Heart right ventricle (tissue), 16 donors: ENCODE results near the gene KCNJ15. TPM values are rescaled to one million over a fixed set of nuclear protein-coding genes. Genes with fewer than 3 reads are reported as not detected.

ENCODE experiments used
- ATAC-seq, 8 donors: fragments of 200-7000 bp; cut with Tn5 transposase; one replicate each; pipeline ENCODE4 v1.9.1; 2020; ENCODE audit warnings: mild to moderate bottlenecking in 8 of 8, moderate library complexity in 8 of 8, moderate number of reproducible peaks in 1 of 8
- DNase-seq, 2 donors: peaks; one replicate each; pipeline ENCODE4 v3.0.0-alpha.2; 2020
- H3K27ac ChIP-seq, 10 donors: fragments of 200-600 bp; sonication (generic) in 2 of 10; one replicate each; pipeline versions ENCODE4 v1.5.0 to v1.8.0; 2020 to 2022; ENCODE audit warnings: mild to moderate bottlenecking in 3 of 10
- H3K27me3 ChIP-seq, 7 donors: fragments of 200-600 bp; one replicate each; pipeline ENCODE4 v1.8.0; 2021 to 2022; ENCODE audit warnings: mild to moderate bottlenecking in 2 of 7
- H3K36me3 ChIP-seq, 9 donors: fragments of 200-600 bp; sonication (generic) in 1 of 9; one replicate each; pipeline versions ENCODE4 v1.5.0 to v1.8.0; 2020 to 2022; ENCODE audit warnings: mild to moderate bottlenecking in 2 of 9
- H3K4me1 ChIP-seq, 9 donors: fragments of 200-600 bp; sonication (generic) in 1 of 9; one replicate each; pipeline versions ENCODE4 v1.5.0 to v1.8.0; 2020 to 2022; ENCODE audit warnings: mild to moderate bottlenecking in 4 of 9
- H3K4me3 ChIP-seq, 10 donors: fragments of 200-600 bp; sonication (generic) in 2 of 10; one replicate each; pipeline versions ENCODE4 v1.5.0 to v1.8.0; 2020 to 2022; ENCODE audit warnings: mild to moderate bottlenecking in 7 of 10, moderate library complexity in 2 of 10
- H3K9me3 ChIP-seq, 11 donors: fragments of 200-600 bp in 10 of 11; sonication (generic) in 2 of 11; one replicate each; pipeline versions ENCODE4 v1.5.0 to v1.8.0; 2013 to 2022; ENCODE audit warnings: mild to moderate bottlenecking in 2 of 11, control low read depth in 1 of 11, moderate library complexity in 1 of 11
- CTCF ChIP-seq, 9 donors: fragments of 200-600 bp; sonication (generic) in 2 of 9; IDR thresholded peaks; one replicate each; pipeline versions ENCODE4 v1.5.0 to v1.8.0; 2021 to 2022; ENCODE audit warnings: antibody characterized with exemption in 9 of 9, mild to moderate bottlenecking in 5 of 9, moderate library complexity in 1 of 9
- WGBS, 2 donors: extraction: QIAGEN DNeasy Blood & Tissue Kit; methylation state at CpG; one replicate each; pipeline ENCODE4 v1.1.7; 2013; ENCODE audit warnings: inconsistent platforms in 1 of 2; 5-methylcytosine and 5-hydroxymethylcytosine counted together
- intact Hi-C, 10 donors: fragments of 100-400 bp; cut with DNase I; formaldehyde crosslinking; loops; one replicate each; pipeline versions ENCODE4 v1.11.1 to v1.14.2; 2022
- polyA plus RNA-seq, 2 donors: library from polyadenylated mRNA; stranded (reverse); fragments of 200-250 nt; gene quantifications; one replicate each; pipeline ENCODE4 v1.2.3, GENCODE V29; 2013
- total RNA-seq, 10 donors: library from RNA; stranded (reverse); fragmentation: NEBNext Ultra II Directional in 3 of 10; extraction: Animal tissue kit (Norgen Biotek cat#: 25700) in 3 of 10; gene quantifications; one replicate each; pipeline versions ENCODE4 v1.2.1 to v1.2.4, GENCODE V29; 2021 to 2023
- donor health status: Arrhythmogenic right ventricular cardiomyopathy.
- donor health status: ischemic (EF 13 %, LVEDD 7.1; RV severe dilation, severe dysfunction).
- donor health status: healthy with polysubstance abuse.
- donor health status: DM: no; HTN: yes; CAD: no.
- donor health status: DM: no; HTN: no; CAD: no.
- donor health status: ischemic (EF 25% LVEDD 6.9; RV normal size, moderate dysfunction).
- donor health status: ischemic (EF 25% LVEDD 5.7; RV mildly dilated, moderate dysfunction).
- donor health status: healthy.
- donor health status: DM: yes; HTN: yes; CAD: no.
- donor health status: Ischemic cardiomyopathy.
- donor health status: ischemic (EF 35%, LVEDD 5.7; RV mildly dilated, moderate dysfunction).
- donor health status: nonischemic (EF 11% LVEDD 7.7; RV severe dilation, severe dysfunction).
- donor health status: DM: yes; HTN: yes; CAD: no.
- donor health status: PGD.
- donor health status: ischemic (EF 29% LVEDD 5.4; RV normal size, mild dysfunction).
- donor health status: nonischemic (EF 23%, LVEDD 6.1; RV moderate dilation, normal function).

The KCNJ15 gene
- total and polyA plus RNA-seq, 12 donors, result 0.10 to 2.1 (median 0.47) TPM; not detected in 2

DNA sequence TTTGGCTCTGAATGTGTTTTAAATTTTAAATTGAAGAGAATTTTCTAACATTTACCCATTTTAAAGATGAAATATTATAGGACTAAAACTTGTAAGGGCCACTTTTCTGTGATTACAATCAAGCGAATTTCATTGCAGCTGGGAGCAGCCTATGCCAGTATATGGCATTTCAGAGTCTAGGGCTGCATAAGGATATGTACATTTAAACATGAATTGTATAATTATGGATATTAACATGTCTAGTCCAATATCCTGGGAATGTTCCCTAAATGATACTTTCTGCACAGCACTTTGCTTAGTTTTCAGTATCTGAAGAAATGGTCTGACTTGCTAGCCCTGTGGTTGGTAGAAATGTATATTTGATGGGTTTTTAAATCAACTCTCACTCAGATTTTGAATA lies 8.4 kb downstream of the KCNJ15 start:
- H3K4me3 ChIP-seq, result no peak overlapping the region
- intact Hi-C loops, result no loop called here
- 91 to 95% methylated on average over 1 of the region's 1 CpG for WGBS, 2 donors

GRCh38 chr21:38266732-38267131 lies 9.9 kb downstream of the KCNJ15 start:
- Histone ChIP-seq H3K9me3 (no peaks in the 10 kb centered on the region), H3K27ac (peak overlapping the region in 1 of 10 donors; percentile 66), H3K4me3 (no peak overlapping the region), H3K27me3 (no peaks in the 10 kb centered on the region), H3K4me1 (peaks cover 0 to 47% (median 0%) of the 10 kb centered on the region in 9 donors), H3K36me3 (no peaks in the 10 kb centered on the region)
- no peak for TF ChIP-seq CTCF (IDR thresholded peaks at IDR 0.05)
- ATAC-seq (no peak), DNase-seq (no peak)
- intact Hi-C loops, result no loop called here
- 93 to 94% methylated on average over 2 of the region's 2 CpGs for WGBS, 2 donors

More for the DNA sequence above, 8.4 kb downstream of the KCNJ15 start:
- no peak for ATAC-seq
- no peak for DNase-seq
- Histone ChIP-seq H3K27me3 (no peaks in the 10 kb centered on the region), H3K27ac (no peak overlapping the region), H3K4me1 (peaks cover 0 to 48% (median 0%) of the 10 kb centered on the region in 9 donors), H3K9me3 (no peaks in the 10 kb centered on the region), H3K36me3 (no peaks in the 10 kb centered on the region)
- TF ChIP-seq CTCF (IDR thresholded peaks at IDR 0.05), result no peak

- H3K9me3 ChIP-seq, result no peaks in the 10 kb centered on the region
- H3K27ac ChIP-seq, result peak overlapping the region in 1 of 10 donors; percentile 66
- no peaks in the 10 kb centered on the region for H3K27me3 ChIP-seq
- 90 to 97% methylated on average over 3 of the region's 3 CpGs for WGBS, 2 donors
- TF ChIP-seq CTCF (IDR thresholded peaks at IDR 0.05), result no peak
- H3K4me3 ChIP-seq, result no peak overlapping the region
- H3K4me1 ChIP-seq, result peaks cover 0 to 43% (median 0%) of the 10 kb centered on the region in 9 donors
- DNase-seq (no peak), ATAC-seq (no peak)
- intact Hi-C loops, result no loop called here
- H3K36me3 ChIP-seq, result no peaks in the 10 kb centered on the region
Observed at GRCh38 chr21:38267136-38267755, 10.5 kb downstream of the KCNJ15 start.

- intact Hi-C loops, result no loop called here
- no peaks in the 10 kb centered on the region for H3K36me3 ChIP-seq
- TF ChIP-seq CTCF (IDR thresholded peaks at IDR 0.05), result no peak
- DNase-seq, result no peak
- no peaks in the 10 kb centered on the region for H3K27me3 ChIP-seq
- no peak for ATAC-seq
- WGBS, 2 donors, result 77 to 83% methylated on average over 5 of the region's 5 CpGs
- peaks cover 0 to 43% (median 0%) of the 10 kb centered on the region in 9 donors for H3K4me1 ChIP-seq
- H3K9me3 ChIP-seq, result no peaks in the 10 kb centered on the region
- no peak overlapping the region for H3K4me3 ChIP-seq
- peak overlapping the region in 1 of 10 donors; percentile 66 for H3K27ac ChIP-seq
Observed at GRCh38 chr21:38267991-38268863, 11.4 kb downstream of the KCNJ15 start.
